ENCODE data around the gene THBS2.
A peak's percentile ranks its signal among the peaks of the same experiment; 100 is the strongest.

THBS2 gene

GRCh38 chr6:169225887-169226286 lies 27.8 kb downstream of the THBS2 start:
- Histone ChIP-seq H3K27ac (peak overlapping the region; percentile 77 to 91), H3K4me3 (no peak overlapping the region)
- DNase-seq (ENCODE audit: low spot score), result peak; percentile 55
- no peak for TF ChIP-seq CTCF (IDR thresholded peaks at IDR 0.05)

GRCh38 chr6:169225131-169225576 lies 28.5 kb downstream of the THBS2 start:
- no peak for TF ChIP-seq CTCF (IDR thresholded peaks at IDR 0.05)
- Histone ChIP-seq H3K4me3 (no peak overlapping the region), H3K27ac (peak overlapping the region; percentile 77 to 91)
- peak; percentile 70 for DNase-seq (ENCODE audit: low spot score)

- Histone ChIP-seq H3K4me3 (no peak overlapping the region), H3K27ac (peak overlapping the region; percentile 77 to 91)
- TF ChIP-seq CTCF (IDR thresholded peaks at IDR 0.05), result no peak
- DNase-seq (ENCODE audit: low spot score), result no peak
These were observed 28.9 kb downstream of the THBS2 start for GRCh38 chr6:169224716-169225115.

- peak; percentile 95 for DNase-seq (ENCODE audit: low spot score)
- no peak for TF ChIP-seq CTCF (IDR thresholded peaks at IDR 0.05)
- Histone ChIP-seq H3K27ac (peak overlapping the region; percentile 77 to 91), H3K4me3 (no peak overlapping the region)
These were observed 29.4 kb downstream of the THBS2 start for GRCh38 chr6:169224185-169224695.

GRCh38 chr6:169223006-169223405 lies 30.6 kb downstream of the THBS2 start:
- TF ChIP-seq CTCF (IDR thresholded peaks at IDR 0.05), result no peak
- Histone ChIP-seq H3K4me3 (no peak overlapping the region), H3K27ac (peak overlapping the region; percentile 77 to 91)
- no peak for DNase-seq (ENCODE audit: low spot score)

- no peak overlapping the region for H3K4me3 ChIP-seq
- peak overlapping the region; percentile 14 to 33 for H3K27ac ChIP-seq
- no peak for TF ChIP-seq CTCF (IDR thresholded peaks at IDR 0.05)
- DNase-seq (ENCODE audit: low spot score), result no peak
These were observed 31.5 kb downstream of the THBS2 start for GRCh38 chr6:169222126-169222525.

- Histone ChIP-seq H3K4me3 (no peak overlapping the region), H3K27ac (peak overlapping the region; percentile 46 to 55)
- TF ChIP-seq CTCF (IDR thresholded peaks at IDR 0.05), result no peak
- no peak for DNase-seq (ENCODE audit: low spot score)
These were observed 32.4 kb downstream of the THBS2 start for GRCh38 chr6:169221264-169221663.

All from coronary artery (tissue), 2 donors.